Measurements from ENCODE around the gene UBB.

GRCh38 chr17:16363749-16364536 is 16.9 kb upstream of the UBB start:
- TF ChIP-seq, protein P1, sequence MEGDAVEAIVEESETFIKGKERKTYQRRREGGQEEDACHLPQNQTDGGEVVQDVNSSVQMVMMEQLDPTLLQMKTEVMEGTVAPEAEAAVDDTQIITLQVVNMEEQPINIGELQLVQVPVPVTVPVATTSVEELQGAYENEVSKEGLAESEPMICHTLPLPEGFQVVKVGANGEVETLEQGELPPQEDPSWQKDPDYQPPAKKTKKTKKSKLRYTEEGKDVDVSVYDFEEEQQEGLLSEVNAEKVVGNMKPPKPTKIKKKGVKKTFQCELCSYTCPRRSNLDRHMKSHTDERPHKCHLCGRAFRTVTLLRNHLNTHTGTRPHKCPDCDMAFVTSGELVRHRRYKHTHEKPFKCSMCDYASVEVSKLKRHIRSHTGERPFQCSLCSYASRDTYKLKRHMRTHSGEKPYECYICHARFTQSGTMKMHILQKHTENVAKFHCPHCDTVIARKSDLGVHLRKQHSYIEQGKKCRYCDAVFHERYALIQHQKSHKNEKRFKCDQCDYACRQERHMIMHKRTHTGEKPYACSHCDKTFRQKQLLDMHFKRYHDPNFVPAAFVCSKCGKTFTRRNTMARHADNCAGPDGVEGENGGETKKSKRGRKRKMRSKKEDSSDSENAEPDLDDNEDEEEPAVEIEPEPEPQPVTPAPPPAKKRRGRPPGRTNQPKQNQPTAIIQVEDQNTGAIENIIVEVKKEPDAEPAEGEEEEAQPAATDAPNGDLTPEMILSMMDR (IDR thresholded peaks at IDR 0.05; ENCODE audit: borderline replicate concordance, extremely low read depth, low read length, poor library complexity, severe bottlenecking), result peak; percentile 99
- no peak for TF ChIP-seq EZH2 (IDR thresholded peaks at IDR 0.05; ENCODE audit: borderline replicate concordance, low read depth, low read length, severe bottlenecking)
